A375 (cell line): ENCODE measurements around the gene MORN2. TPM values are rescaled to one million over a fixed set of nuclear protein-coding genes. Genes with fewer than 3 reads are reported as not detected.

ENCODE experiments used
- small RNA-seq: library from RNA; depleted of rRNA; stranded (forward); fragments of <200 nt; gene quantifications from one replicate; pipeline ENCODE3, GENCODE V24; 2014
- total RNA-seq: library from RNA; depleted of rRNA; stranded (reverse); fragments of >200 nt; shearing (Covaris generic); gene quantifications from 2 replicates; pipeline ENCODE4 v1.2.3, GENCODE V29; 2014; rRNA removed

MORN2 gene
- 21.3 and 33.4 TPM in 2 replicates for total RNA-seq

DNA sequence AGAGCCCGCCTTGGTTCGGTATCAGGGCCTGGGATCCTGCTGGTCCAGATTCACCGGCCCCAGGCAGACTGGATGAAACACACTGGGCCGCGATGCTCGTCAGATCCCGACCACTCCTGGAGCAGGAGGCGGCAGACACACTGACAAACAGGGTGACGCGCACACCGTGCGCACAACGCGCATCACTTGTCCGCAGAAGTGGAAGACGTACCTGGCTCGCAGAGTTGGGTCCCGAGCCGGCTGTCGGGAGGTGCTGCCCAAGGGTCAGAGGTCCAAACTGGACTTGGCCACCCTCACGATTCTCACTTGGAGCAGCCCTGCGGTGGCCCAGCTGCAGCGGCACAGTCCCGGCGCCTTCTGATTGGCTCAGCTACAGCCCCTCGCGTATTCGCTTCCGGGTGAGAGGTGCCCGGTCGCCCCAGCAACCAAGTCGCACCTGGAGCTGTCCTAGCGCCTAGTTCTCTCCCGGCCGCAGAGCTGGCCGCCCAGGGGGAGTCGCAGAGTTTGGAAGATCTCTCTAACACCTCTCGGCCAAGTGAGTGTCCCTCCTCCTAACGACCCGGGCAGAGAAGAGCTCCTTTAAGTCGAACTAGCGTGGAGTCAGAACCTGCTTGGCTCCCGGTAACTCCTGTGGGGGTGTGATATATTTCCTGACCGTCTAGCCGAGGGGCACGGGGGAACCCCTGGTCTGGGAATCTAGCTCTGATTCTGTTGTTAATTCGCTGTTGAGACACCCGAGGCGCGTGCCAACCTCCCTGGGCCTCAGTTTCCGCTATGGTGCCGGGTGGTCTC lies at the start of gene MORN2, which contains the start of gene DHX57:
Gene MORN2 (plus strand): TSS at position 401 of the 792 bp plus-strand sequence.
Gene DHX57 (minus strand): TSS at position 359 of the 792 bp plus-strand sequence. CDS start 7,529 bp downstream, outside the sequence.

DNA sequence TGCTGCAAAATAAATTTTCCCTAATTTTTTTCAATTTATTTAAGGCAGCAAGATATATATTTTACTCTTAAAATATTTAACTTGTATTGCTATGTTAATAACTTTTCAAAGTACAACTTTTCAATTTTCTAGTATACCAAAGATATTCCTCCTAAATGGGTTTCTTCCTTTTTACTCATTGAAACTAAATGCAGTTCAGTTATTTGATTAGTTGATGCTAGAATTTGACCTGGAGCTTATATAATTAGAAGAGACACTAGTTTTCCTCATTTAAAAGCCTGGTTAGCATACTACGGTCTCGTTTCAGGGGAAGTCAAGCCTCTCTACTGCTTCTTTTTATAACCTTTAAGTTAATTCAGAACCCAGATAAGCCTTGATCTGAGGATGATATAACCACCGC lies 13.8 kb downstream of the MORN2 start, which contains the start of gene ARHGEF33:
Gene ARHGEF33 (plus strand): TSS at position 301 of the 400 bp plus-strand sequence. CDS start 29,573 bp downstream, outside the sequence.

Small RNA genes within 50 kb of the gene (small RNA-seq; reads per million reads assigned to genes)
- gene RNU6-851P: not detected

Other genes with a start within 250 kb of the MORN2 start
- gene GALM, start 209.9 kb upstream of the MORN2 start, total RNA-seq: not detected in 2 replicates
- gene SRSF7, start 124.6 kb upstream of the MORN2 start, total RNA-seq: 251 and 282 TPM in 2 replicates
- 22.3 and 31.1 TPM in 2 replicates for gene GEMIN6, start 97.8 kb upstream of the MORN2 start, total RNA-seq
- gene DHX57, start within 50 bp of the MORN2 start, total RNA-seq: 25.0 and 28.4 TPM in 2 replicates
- gene ARHGEF33, start 13.9 kb downstream of the MORN2 start, total RNA-seq: not detected in 2 replicates
- 7.8 and 8.1 TPM in 2 replicates for gene SOS1, start 245.1 kb downstream of the MORN2 start, total RNA-seq